ENCODE measurements around the gene ZNF778.

ZNF778 gene

GRCh38 chr16:89194340-89195311, 22.9 kb upstream of the ZNF778 start:
- DNase-seq = no peak

GRCh38 chr16:89195521-89196171, 21.9 kb upstream of the ZNF778 start:
- DNase-seq = no peak

GRCh38 chr16:89197033-89197632, 20.4 kb upstream of the ZNF778 start:
- DNase-seq = no peak

- no peak for DNase-seq
Measured at GRCh38 chr16:89197633-89198416, 19.7 kb upstream of the ZNF778 start.

GRCh38 chr16:89198417-89199240, 18.9 kb upstream of the ZNF778 start:
- DNase-seq = no peak

- DNase-seq = no peak
Measured at GRCh38 chr16:89199241-89200123, 18.0 kb upstream of the ZNF778 start.

GRCh38 chr16:89200124-89200849, 17.2 kb upstream of the ZNF778 start, which contains the start of gene SLC22A31:
Gene SLC22A31 (minus strand): TSS chr16:89200537. CDS start chr16:89200501, 36 bp downstream.
- no peak for DNase-seq

GRCh38 chr16:89200850-89201411, 16.6 kb upstream of the ZNF778 start:
- peak; percentile 32 for DNase-seq

GRCh38 chr16:89201439-89202377, 15.8 kb upstream of the ZNF778 start:
- DNase-seq = peak; percentile 88

GRCh38 chr16:89202422-89203215, 14.9 kb upstream of the ZNF778 start:
- DNase-seq = no peak

- no peak for DNase-seq
Measured at GRCh38 chr16:89207993-89208392, 9.5 kb upstream of the ZNF778 start.

GRCh38 chr16:89209522-89210044, 7.9 kb upstream of the ZNF778 start:
- no peak for DNase-seq

GRCh38 chr16:89210165-89210903, 7.2 kb upstream of the ZNF778 start:
- no peak for DNase-seq

GRCh38 chr16:89210904-89211515, 6.5 kb upstream of the ZNF778 start:
- DNase-seq = no peak

- DNase-seq = peak; percentile 94
Measured at GRCh38 chr16:89216315-89217137, 977 bp upstream of the ZNF778 start.

- DNase-seq = no peak
Measured at GRCh38 chr16:89217138-89217387, 440 bp upstream of the ZNF778 start.

Data from eye (tissue), 1 donor.